Stimulated activated CD8-positive, alpha-beta memory T cell treated with anti-CD3 and anti-CD28 coated beads, Interleukin-15, amount 100 ng/mL, for 48 hours (primary cell): Measurements from ENCODE around the gene EAF1.
"Not testable (repeated sequence)": the region's sequence is repeated elsewhere in the genome, so short reads cannot be mapped to it uniquely, and the experiment has no call there.

Experiments used
- DNase-seq, 2 donors: peaks; one replicate each; pipeline ENCODE4 v3.0.0-alpha.2; 2020; ENCODE audit warnings: low read depth in 2 of 2

The EAF1 gene

GRCh38 chr3:15478640-15478979 lies 51.2 kb downstream of the EAF1 start:
- DNase-seq = no peak

GRCh38 chr3:15479400-15480224 lies 52.2 kb downstream of the EAF1 start:
- no peak for DNase-seq

GRCh38 chr3:15484551-15484950 lies 57.2 kb downstream of the EAF1 start:
- not testable (repeated sequence) for DNase-seq

GRCh38 chr3:15486020-15486419 lies 58.6 kb downstream of the EAF1 start:
- no peak for DNase-seq

GRCh38 chr3:15486979-15487378 lies 59.6 kb downstream of the EAF1 start:
- DNase-seq = no peak

GRCh38 chr3:15488002-15488401 lies 60.6 kb downstream of the EAF1 start:
- DNase-seq = no peak

- DNase-seq = no peak
These were observed 62.8 kb downstream of the EAF1 start for GRCh38 chr3:15490158-15490557.

- no peak for DNase-seq
These were observed 63.7 kb downstream of the EAF1 start for GRCh38 chr3:15491143-15491542.
